ENCODE measurements around the gene CSF3. TPM values are rescaled to one million over a fixed set of nuclear protein-coding genes. Genes with fewer than 3 reads are reported as not detected.

Gene CSF3
- total and polyA plus RNA-seq, 2 of the 13 experiments (the other 11 are each of a cell fraction or from before 2014, with no cell fraction given), result 0.09 TPM; not detected in 1

DNA sequence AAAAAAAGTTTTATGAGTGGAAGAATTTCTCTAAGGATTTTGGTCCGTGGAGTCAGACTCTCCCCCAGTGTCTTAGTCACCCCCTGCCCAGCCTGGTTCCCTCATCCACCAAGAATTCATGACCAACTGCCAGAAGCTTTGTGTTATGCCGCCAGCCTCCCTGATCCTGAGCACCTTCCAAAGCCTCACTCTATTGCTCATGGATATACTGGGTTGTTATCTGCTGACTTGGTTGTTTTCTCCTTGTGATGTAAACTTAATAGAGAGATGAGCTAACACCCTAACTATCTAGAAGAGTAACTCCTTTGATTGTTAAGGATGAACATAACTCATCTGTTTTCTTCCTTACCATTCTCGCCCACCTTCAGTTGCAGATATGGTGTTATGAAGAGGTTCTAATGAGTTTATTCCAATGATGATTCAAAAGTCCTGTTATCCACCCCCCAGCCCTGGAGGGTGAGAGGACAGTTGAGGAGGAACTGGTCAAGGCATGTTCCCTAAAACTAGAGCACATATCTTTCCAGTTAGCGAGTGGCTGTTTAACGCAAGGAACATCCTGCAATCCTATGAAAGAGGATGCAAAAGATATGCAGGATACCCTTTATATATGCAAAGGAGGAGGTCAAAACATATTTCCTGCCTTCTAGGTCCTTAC, 36.1 kb upstream of the CSF3 start (continued):
- TF ChIP-seq, protein P1, sequence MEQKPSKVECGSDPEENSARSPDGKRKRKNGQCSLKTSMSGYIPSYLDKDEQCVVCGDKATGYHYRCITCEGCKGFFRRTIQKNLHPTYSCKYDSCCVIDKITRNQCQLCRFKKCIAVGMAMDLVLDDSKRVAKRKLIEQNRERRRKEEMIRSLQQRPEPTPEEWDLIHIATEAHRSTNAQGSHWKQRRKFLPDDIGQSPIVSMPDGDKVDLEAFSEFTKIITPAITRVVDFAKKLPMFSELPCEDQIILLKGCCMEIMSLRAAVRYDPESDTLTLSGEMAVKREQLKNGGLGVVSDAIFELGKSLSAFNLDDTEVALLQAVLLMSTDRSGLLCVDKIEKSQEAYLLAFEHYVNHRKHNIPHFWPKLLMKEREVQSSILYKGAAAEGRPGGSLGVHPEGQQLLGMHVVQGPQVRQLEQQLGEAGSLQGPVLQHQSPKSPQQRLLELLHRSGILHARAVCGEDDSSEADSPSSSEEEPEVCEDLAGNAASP (CRISPR knock-in tag; IDR thresholded peaks at IDR 0.05; ENCODE audit: borderline replicate concordance), result no peak
- TF ChIP-seq, protein P2, sequence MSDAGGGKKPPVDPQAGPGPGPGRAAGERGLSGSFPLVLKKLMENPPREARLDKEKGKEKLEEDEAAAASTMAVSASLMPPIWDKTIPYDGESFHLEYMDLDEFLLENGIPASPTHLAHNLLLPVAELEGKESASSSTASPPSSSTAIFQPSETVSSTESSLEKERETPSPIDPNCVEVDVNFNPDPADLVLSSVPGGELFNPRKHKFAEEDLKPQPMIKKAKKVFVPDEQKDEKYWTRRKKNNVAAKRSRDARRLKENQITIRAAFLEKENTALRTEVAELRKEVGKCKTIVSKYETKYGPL (CRISPR knock-in tag; IDR thresholded peaks at IDR 0.05), result no peak
- TF ChIP-seq SOX6 (IDR thresholded peaks at IDR 0.05) (no peak), SOX6 (CRISPR knock-in tag; IDR thresholded peaks at IDR 0.05) (no peak), ZNF317 (CRISPR knock-in tag; IDR thresholded peaks at IDR 0.05) (0 out of 2 replicates have a peak, but pooled peaks have one; percentile 8), ZNF788 (CRISPR knock-in tag; IDR thresholded peaks at IDR 0.05; ENCODE audit: borderline replicate concordance) (0 out of 2 replicates have a peak, but pooled peaks have one; percentile 21), MAFF (IDR thresholded peaks at IDR 0.05; ENCODE audit: low read depth, low read length) (peak; percentile 89), SCMH1 (CRISPR knock-in tag; IDR thresholded peaks at IDR 0.05; ENCODE audit: borderline replicate concordance) (no peak), ZNF563 (CRISPR knock-in tag; IDR thresholded peaks at IDR 0.05) (no peak), MAFK (conservative IDR thresholded peaks at IDR 0.05 in 1 of 2, IDR thresholded peaks at IDR 0.05 in 1 of 2; ENCODE audit: low read length in 2 of 2) (peak; percentile 90 to 93), HNRNPL (IDR thresholded peaks at IDR 0.05; ENCODE audit: low read depth, low read length) (no peak), GATA4 (IDR thresholded peaks at IDR 0.05; ENCODE audit: borderline replicate concordance, low read depth) (no peak), NFE2L2 (IDR thresholded peaks at IDR 0.05; ENCODE audit: low read length) (no peak), RARA (CRISPR knock-in tag; IDR thresholded peaks at IDR 0.05) (no peak), ZNF607 (CRISPR knock-in tag; IDR thresholded peaks at IDR 0.05; ENCODE audit: borderline replicate concordance) (no peak), XRCC5 (optimal IDR thresholded peaks at IDR 0.05; ENCODE audit: low read length) (no peak), ZNF879 (CRISPR knock-in tag; IDR thresholded peaks at IDR 0.05) (no peak)
- TF ChIP-seq, protein P3, sequence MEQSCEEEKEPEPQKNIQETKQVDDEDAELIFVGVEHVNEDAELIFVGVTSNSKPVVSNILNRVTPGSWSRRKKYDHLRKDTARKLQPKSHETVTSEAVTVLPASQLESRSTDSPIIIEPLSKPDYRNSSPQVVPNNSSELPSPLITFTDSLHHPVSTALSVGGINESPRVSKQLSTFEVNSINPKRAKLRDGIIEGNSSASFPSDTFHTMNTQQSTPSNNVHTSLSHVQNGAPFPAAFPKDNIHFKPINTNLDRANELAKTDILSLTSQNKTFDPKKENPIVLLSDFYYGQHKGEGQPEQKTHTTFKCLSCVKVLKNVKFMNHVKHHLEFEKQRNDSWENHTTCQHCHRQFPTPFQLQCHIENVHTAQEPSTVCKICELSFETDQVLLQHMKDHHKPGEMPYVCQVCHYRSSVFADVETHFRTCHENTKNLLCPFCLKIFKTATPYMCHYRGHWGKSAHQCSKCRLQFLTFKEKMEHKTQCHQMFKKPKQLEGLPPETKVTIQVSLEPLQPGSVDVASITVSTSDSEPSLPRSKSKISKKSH (CRISPR knock-in tag; IDR thresholded peaks at IDR 0.05; ENCODE audit: borderline replicate concordance), result no peak

Data from HepG2 (cell line).